Astrocyte (in vitro differentiated cells and primary cell): Measurements from ENCODE around the gene DOCK2.

Source experiments
- EZH2 ChIP-seq: IDR thresholded peaks from 2 replicates; pipeline ENCODE4 v1.6.1; 2012; ENCODE audit warnings: mild to moderate bottlenecking, low read length, inconsistent platforms; ENCODE audit not compliant: insufficient read depth
- TF ChIP-seq, protein P1 (sequence below): IDR thresholded peaks from 2 replicates; pipeline ENCODE4 v1.5.1; 2011; ENCODE audit warnings: low read depth, mild to moderate bottlenecking, inconsistent platforms, low read length, moderate library complexity; ENCODE audit not compliant: insufficient read depth

GRCh38 chr5:170059221-170059620, 422.1 kb downstream of the DOCK2 start:
- TF ChIP-seq, protein P1, sequence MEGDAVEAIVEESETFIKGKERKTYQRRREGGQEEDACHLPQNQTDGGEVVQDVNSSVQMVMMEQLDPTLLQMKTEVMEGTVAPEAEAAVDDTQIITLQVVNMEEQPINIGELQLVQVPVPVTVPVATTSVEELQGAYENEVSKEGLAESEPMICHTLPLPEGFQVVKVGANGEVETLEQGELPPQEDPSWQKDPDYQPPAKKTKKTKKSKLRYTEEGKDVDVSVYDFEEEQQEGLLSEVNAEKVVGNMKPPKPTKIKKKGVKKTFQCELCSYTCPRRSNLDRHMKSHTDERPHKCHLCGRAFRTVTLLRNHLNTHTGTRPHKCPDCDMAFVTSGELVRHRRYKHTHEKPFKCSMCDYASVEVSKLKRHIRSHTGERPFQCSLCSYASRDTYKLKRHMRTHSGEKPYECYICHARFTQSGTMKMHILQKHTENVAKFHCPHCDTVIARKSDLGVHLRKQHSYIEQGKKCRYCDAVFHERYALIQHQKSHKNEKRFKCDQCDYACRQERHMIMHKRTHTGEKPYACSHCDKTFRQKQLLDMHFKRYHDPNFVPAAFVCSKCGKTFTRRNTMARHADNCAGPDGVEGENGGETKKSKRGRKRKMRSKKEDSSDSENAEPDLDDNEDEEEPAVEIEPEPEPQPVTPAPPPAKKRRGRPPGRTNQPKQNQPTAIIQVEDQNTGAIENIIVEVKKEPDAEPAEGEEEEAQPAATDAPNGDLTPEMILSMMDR: no peak
- no peak for TF ChIP-seq EZH2
